Stimulated activated CD8-positive, alpha-beta memory T cell treated with anti-CD3 and anti-CD28 coated beads, Interleukin-12 subunit alpha, Interleukin-12 subunit beta, amount 100 ng/mL, for 24 hours (primary cell): ENCODE measurements around the gene HHIPL2.
"Not testable (repeated sequence)": the region's sequence is repeated elsewhere in the genome, so short reads cannot be mapped to it uniquely, and the experiment has no call there.

Source experiments
- DNase-seq: peaks from one replicate; pipeline ENCODE4 v3.0.0-alpha.2; 2020; ENCODE audit errors: extremely low read depth

HHIPL2 gene

GRCh38 chr1:222539951-222540597, 7.8 kb downstream of the HHIPL2 start:
- no peak for DNase-seq

GRCh38 chr1:222535455-222535854, 12.4 kb downstream of the HHIPL2 start:
- DNase-seq, result no peak

GRCh38 chr1:222530852-222531251, 17.1 kb downstream of the HHIPL2 start:
- DNase-seq, result no peak

GRCh38 chr1:222529916-222530315, 18.0 kb downstream of the HHIPL2 start:
- DNase-seq, result no peak

- DNase-seq, result no peak
Observed at GRCh38 chr1:222529181-222529580, 18.7 kb downstream of the HHIPL2 start.

- no peak for DNase-seq
Observed at GRCh38 chr1:222525951-222526350, 22.0 kb downstream of the HHIPL2 start.

GRCh38 chr1:222523852-222524251, 24.1 kb downstream of the HHIPL2 start:
- no peak for DNase-seq

GRCh38 chr1:222522105-222522915, 25.6 kb downstream of the HHIPL2 start:
- no peak for DNase-seq

- no peak for DNase-seq
Observed at GRCh38 chr1:222521299-222522104, 26.4 kb downstream of the HHIPL2 start.

- not testable (repeated sequence) for DNase-seq
Observed at GRCh38 chr1:222489496-222489895, 58.4 kb downstream of the HHIPL2 start.

- not testable (repeated sequence) for DNase-seq
Observed at GRCh38 chr1:222487774-222488173, 60.1 kb downstream of the HHIPL2 start.

- not testable (repeated sequence) for DNase-seq
Observed at GRCh38 chr1:222484005-222484404, 63.9 kb downstream of the HHIPL2 start.

GRCh38 chr1:222479567-222479966, 68.3 kb downstream of the HHIPL2 start:
- not testable (repeated sequence) for DNase-seq

GRCh38 chr1:222476436-222476835, 71.5 kb downstream of the HHIPL2 start:
- not testable (repeated sequence) for DNase-seq

- not testable (repeated sequence) for DNase-seq
Observed at GRCh38 chr1:222473717-222474116, 74.2 kb downstream of the HHIPL2 start.

GRCh38 chr1:222472776-222473540, 74.9 kb downstream of the HHIPL2 start:
- DNase-seq, result not testable (repeated sequence)
